T-helper 1 cell treated with Interleukin-12 subunit alpha and Interleukin-12 subunit beta and Interleukin-4 antibody, amounts not matched to agents 30 μg/mL and 1 μg/mL, for 36 hours (primary cell): ENCODE data around the gene MUC4.

Experiments used
- H3K27ac Mint-ChIP-seq: one replicate; pipeline ENCODE4 v1.8.0; 2021; ENCODE audit warnings: mild to moderate bottlenecking, mixed read lengths
- H3K27me3 Mint-ChIP-seq: one replicate; pipeline ENCODE4 v1.8.0; 2021; ENCODE audit warnings: low read depth, mixed read lengths
- H3K36me3 Mint-ChIP-seq: one replicate; pipeline ENCODE4 v1.8.0; 2021; ENCODE audit warnings: low read depth, mixed read lengths
- H3K4me1 Mint-ChIP-seq: one replicate; pipeline ENCODE4 v1.8.0; 2021; ENCODE audit warnings: low read depth, mixed read lengths
- H3K4me3 Mint-ChIP-seq: one replicate; pipeline ENCODE4 v1.8.0; 2021; ENCODE audit warnings: mild to moderate bottlenecking, moderate library complexity, mixed read lengths
- H3K9me3 Mint-ChIP-seq: one replicate; pipeline ENCODE4 v1.8.0; 2021; ENCODE audit warnings: mixed read lengths

The MUC4 gene

GRCh38 chr3:195768414-195768813, 43.3 kb downstream of the MUC4 start:
- H3K4me3 Mint-ChIP-seq = no peak overlapping the region
- peaks cover 2% of the 10 kb centered on the region for H3K4me1 Mint-ChIP-seq
- H3K27me3 Mint-ChIP-seq = no peaks in the 10 kb centered on the region
- H3K27ac Mint-ChIP-seq = no peak overlapping the region
- H3K9me3 Mint-ChIP-seq = peaks cover 4% of the 10 kb centered on the region
- H3K36me3 Mint-ChIP-seq = no peaks in the 10 kb centered on the region

GRCh38 chr3:195767792-195768191, 43.9 kb downstream of the MUC4 start:
- no peaks in the 10 kb centered on the region for H3K36me3 Mint-ChIP-seq
- H3K4me3 Mint-ChIP-seq = no peak overlapping the region
- H3K4me1 Mint-ChIP-seq = peaks cover 2% of the 10 kb centered on the region
- H3K27ac Mint-ChIP-seq = no peak overlapping the region
- peaks cover 4% of the 10 kb centered on the region for H3K9me3 Mint-ChIP-seq
- H3K27me3 Mint-ChIP-seq = no peaks in the 10 kb centered on the region

GRCh38 chr3:195766671-195767070, 45.1 kb downstream of the MUC4 start:
- no peaks in the 10 kb centered on the region for H3K27me3 Mint-ChIP-seq
- no peak overlapping the region for H3K27ac Mint-ChIP-seq
- peaks cover 4% of the 10 kb centered on the region for H3K9me3 Mint-ChIP-seq
- no peak overlapping the region for H3K4me3 Mint-ChIP-seq
- H3K36me3 Mint-ChIP-seq = no peaks in the 10 kb centered on the region
- H3K4me1 Mint-ChIP-seq = no peaks in the 10 kb centered on the region

GRCh38 chr3:195764961-195765706, 46.6 kb downstream of the MUC4 start:
- H3K4me1 Mint-ChIP-seq = peaks cover 1% of the 10 kb centered on the region
- no peaks in the 10 kb centered on the region for H3K36me3 Mint-ChIP-seq
- no peak overlapping the region for H3K4me3 Mint-ChIP-seq
- H3K9me3 Mint-ChIP-seq = peaks cover 4% of the 10 kb centered on the region
- no peak overlapping the region for H3K27ac Mint-ChIP-seq
- peaks cover 10% of the 10 kb centered on the region for H3K27me3 Mint-ChIP-seq

GRCh38 chr3:195763843-195764825, 47.6 kb downstream of the MUC4 start:
- Mint-ChIP-seq H3K36me3 (no peaks in the 10 kb centered on the region), H3K9me3 (peaks cover 4% of the 10 kb centered on the region), H3K27ac (no peak overlapping the region), H3K27me3 (peaks cover 19% of the 10 kb centered on the region), H3K4me3 (no peak overlapping the region), H3K4me1 (peaks cover 1% of the 10 kb centered on the region)

GRCh38 chr3:195763076-195763830, 48.5 kb downstream of the MUC4 start:
- Mint-ChIP-seq H3K36me3 (no peaks in the 10 kb centered on the region), H3K9me3 (peaks cover 4% of the 10 kb centered on the region), H3K4me1 (peaks cover 1% of the 10 kb centered on the region), H3K27me3 (peaks cover 19% of the 10 kb centered on the region), H3K27ac (no peak overlapping the region), H3K4me3 (no peak overlapping the region)

GRCh38 chr3:195762611-195763010, 49.1 kb downstream of the MUC4 start:
- Mint-ChIP-seq H3K4me3 (no peak overlapping the region), H3K27ac (no peak overlapping the region), H3K36me3 (no peaks in the 10 kb centered on the region), H3K4me1 (peaks cover 4% of the 10 kb centered on the region), H3K9me3 (peaks cover 4% of the 10 kb centered on the region), H3K27me3 (peaks cover 22% of the 10 kb centered on the region)

GRCh38 chr3:195762249-195762585, 49.5 kb downstream of the MUC4 start:
- Mint-ChIP-seq H3K27me3 (peaks cover 22% of the 10 kb centered on the region), H3K27ac (no peak overlapping the region), H3K4me3 (no peak overlapping the region), H3K9me3 (peaks cover 2% of the 10 kb centered on the region), H3K36me3 (no peaks in the 10 kb centered on the region), H3K4me1 (peaks cover 5% of the 10 kb centered on the region)

GRCh38 chr3:195761567-195762248, 50.0 kb downstream of the MUC4 start:
- Mint-ChIP-seq H3K4me3 (no peak overlapping the region), H3K27me3 (peaks cover 26% of the 10 kb centered on the region), H3K36me3 (no peaks in the 10 kb centered on the region), H3K9me3 (no peaks in the 10 kb centered on the region), H3K27ac (no peak overlapping the region), H3K4me1 (peaks cover 9% of the 10 kb centered on the region)

GRCh38 chr3:195761123-195761566, 50.6 kb downstream of the MUC4 start:
- peaks cover 26% of the 10 kb centered on the region for H3K27me3 Mint-ChIP-seq
- H3K27ac Mint-ChIP-seq = no peak overlapping the region
- no peak overlapping the region for H3K4me3 Mint-ChIP-seq
- no peaks in the 10 kb centered on the region for H3K36me3 Mint-ChIP-seq
- peaks cover 11% of the 10 kb centered on the region for H3K4me1 Mint-ChIP-seq
- H3K9me3 Mint-ChIP-seq = no peaks in the 10 kb centered on the region

GRCh38 chr3:195760345-195761122, 51.2 kb downstream of the MUC4 start:
- Mint-ChIP-seq H3K27ac (no peak overlapping the region), H3K4me1 (peaks cover 16% of the 10 kb centered on the region), H3K27me3 (peaks cover 26% of the 10 kb centered on the region), H3K36me3 (no peaks in the 10 kb centered on the region), H3K9me3 (no peaks in the 10 kb centered on the region), H3K4me3 (no peak overlapping the region)

GRCh38 chr3:195758721-195759353, 52.9 kb downstream of the MUC4 start:
- peaks cover 21% of the 10 kb centered on the region for H3K4me1 Mint-ChIP-seq
- H3K27ac Mint-ChIP-seq = no peak overlapping the region
- H3K9me3 Mint-ChIP-seq = no peaks in the 10 kb centered on the region
- H3K27me3 Mint-ChIP-seq = peaks cover 26% of the 10 kb centered on the region
- no peaks in the 10 kb centered on the region for H3K36me3 Mint-ChIP-seq
- H3K4me3 Mint-ChIP-seq = no peak overlapping the region

- H3K27ac Mint-ChIP-seq = no peak overlapping the region
Observed at GRCh38 chr3:195757827-195758226, 53.9 kb downstream of the MUC4 start.

More at GRCh38 chr3:195757827-195758226, 53.9 kb downstream of the MUC4 start:
- Mint-ChIP-seq H3K36me3 (no peaks in the 10 kb centered on the region), H3K4me3 (no peak overlapping the region), H3K9me3 (no peaks in the 10 kb centered on the region), H3K4me1 (peaks cover 23% of the 10 kb centered on the region), H3K27me3 (peaks cover 26% of the 10 kb centered on the region)
